GM13976 (cell line): ENCODE results near the gene GPR180.

ENCODE experiments used
- DNase-seq: peaks from one replicate; pipeline ENCODE4 v3.0.0; 2012; ENCODE audit warnings: low spot score
- CTCF ChIP-seq: IDR thresholded peaks from 2 replicates; pipeline ENCODE4 v1.5.1; 2012; ENCODE audit warnings: borderline replicate concordance, mild to moderate bottlenecking; ENCODE audit not compliant: insufficient read depth; ENCODE audit errors: extremely low read depth, missing control alignments, control extremely low read depth
- in situ Hi-C: fragments of 300-500 bp; cut with MboI; formaldehyde crosslinking; loops from one replicate; pipeline ENCODE4 v1.12.0; 2022; ENCODE audit warnings: low sequenced_read_pairs, mixed read lengths, inconsistent platforms; ENCODE audit not compliant: unreplicated experiment

Gene GPR180

GRCh38 chr13:94657167-94657566, 55.5 kb downstream of the GPR180 start:
- no peak for DNase-seq
- no peak for TF ChIP-seq CTCF
- in situ Hi-C loops: no loop called here

- in situ Hi-C loops: no loop called here
- TF ChIP-seq CTCF: no peak
- DNase-seq: no peak
These were observed 57.4 kb downstream of the GPR180 start for GRCh38 chr13:94658926-94659597.

- no peak for DNase-seq
- no peak for TF ChIP-seq CTCF
- in situ Hi-C loops: no loop called here
These were observed 57.9 kb downstream of the GPR180 start for GRCh38 chr13:94659598-94659946.

GRCh38 chr13:94660695-94661326, 59.2 kb downstream of the GPR180 start:
- in situ Hi-C loops: no loop called here
- no peak for DNase-seq
- no peak for TF ChIP-seq CTCF

- TF ChIP-seq CTCF: no peak
- in situ Hi-C loops: no loop called here
- no peak for DNase-seq
These were observed 59.7 kb downstream of the GPR180 start for GRCh38 chr13:94661406-94661805.

- no peak for TF ChIP-seq CTCF
- DNase-seq: no peak
- in situ Hi-C loops: no loop called here
These were observed 60.8 kb downstream of the GPR180 start for GRCh38 chr13:94662274-94662945.
